Activated B cell treated with CpG ODN at 0.5 μM for 24 hours (primary cell): ENCODE data around the gene RBM3. TPM values are rescaled to one million over a fixed set of nuclear protein-coding genes. Genes with fewer than 3 reads are reported as not detected.

Experiments
- ATAC-seq: fragments of 200-7000 bp; cut with Tn5 transposase; one replicate; pipeline ENCODE4 v1.10.0; 2021; ENCODE audit warnings: low read depth, mild to moderate bottlenecking, moderate library complexity
- CTCF ChIA-PET: fragments of 350-600 bp; sonication (Branson Sonifier 250); formaldehyde crosslinking; loops from one replicate; lab custom pipeline; 2021; ENCODE audit warnings: antibody characterized with exemption; lab: Charles Lee
- POLR2A ChIA-PET: fragments of 350-600 bp; sonication (Branson Sonifier 250); formaldehyde crosslinking; loops from one replicate; lab custom pipeline; 2021; ENCODE audit warnings: antibody characterized with exemption; lab: Charles Lee
- DNase-seq: peaks from one replicate; pipeline ENCODE4 v3.0.0; 2022
- H3K27ac Mint-ChIP-seq: one replicate; pipeline ENCODE4 v1.8.0; 2020; ENCODE audit warnings: mixed read lengths
- H3K27me3 Mint-ChIP-seq: one replicate; pipeline ENCODE4 v1.8.0; 2021; ENCODE audit warnings: mixed read lengths
- H3K36me3 Mint-ChIP-seq: one replicate; pipeline ENCODE4 v1.8.0; 2021; ENCODE audit warnings: low read depth, mixed read lengths
- H3K4me1 Mint-ChIP-seq: one replicate; pipeline ENCODE4 v1.8.0; 2021; ENCODE audit warnings: mixed read lengths
- H3K4me3 Mint-ChIP-seq: one replicate; pipeline ENCODE4 v1.8.0; 2020; ENCODE audit warnings: mild to moderate bottlenecking, mixed read lengths
- H3K9me3 Mint-ChIP-seq: one replicate; pipeline ENCODE4 v1.8.0; 2020; ENCODE audit warnings: mixed read lengths
- CTCF ChIP-seq: fragments of 200-600 bp; IDR thresholded peaks from one replicate; pipeline ENCODE4 v1.8.0; 2022; ENCODE audit warnings: antibody characterized with exemption, mild to moderate bottlenecking
- intact Hi-C: fragments of 100-400 bp; cut with micrococcal nuclease; formaldehyde crosslinking; loops from one replicate; pipeline ENCODE4 v1.15.1; 2024
- total RNA-seq: library from RNA; stranded (reverse); gene quantifications from 2 replicates; pipeline ENCODE4 v1.2.3, GENCODE V29; 2022

The RBM3 gene
- total RNA-seq, 1 donor from 2014 or later = 381 TPM

DNA sequence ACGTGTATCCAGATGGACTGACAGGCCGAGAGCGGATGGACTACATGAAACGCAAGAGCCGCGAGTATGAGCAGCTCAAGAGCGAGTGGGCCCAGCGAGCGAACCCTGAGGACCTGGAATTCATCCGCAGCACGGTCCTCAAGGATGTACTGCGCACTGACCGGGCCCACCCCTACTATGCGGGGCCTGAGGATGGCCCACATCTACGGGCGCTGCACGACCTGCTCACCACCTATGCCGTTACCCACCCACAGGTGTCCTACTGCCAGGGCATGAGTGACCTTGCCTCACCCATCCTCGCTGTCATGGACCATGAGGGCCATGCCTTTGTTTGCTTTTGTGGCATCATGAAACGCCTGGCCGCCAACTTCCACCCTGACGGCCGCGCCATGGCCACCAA, 14.6 kb upstream of the RBM3 start:
- DNase-seq (no peak), ATAC-seq (no peak)
- peaks cover 56% of the 10 kb centered on the region for H3K36me3 Mint-ChIP-seq
- no peak overlapping the region for H3K4me3 Mint-ChIP-seq
- TF ChIP-seq CTCF = no peak
- H3K4me1 Mint-ChIP-seq = no peaks in the 10 kb centered on the region
- H3K27ac Mint-ChIP-seq = no peak overlapping the region
- intact Hi-C loops = no loop called here
- no peaks in the 10 kb centered on the region for H3K27me3 Mint-ChIP-seq
- ChIA-PET POLR2A (no interaction called here), CTCF (no interaction called here)
- H3K9me3 Mint-ChIP-seq = no peaks in the 10 kb centered on the region

DNA sequence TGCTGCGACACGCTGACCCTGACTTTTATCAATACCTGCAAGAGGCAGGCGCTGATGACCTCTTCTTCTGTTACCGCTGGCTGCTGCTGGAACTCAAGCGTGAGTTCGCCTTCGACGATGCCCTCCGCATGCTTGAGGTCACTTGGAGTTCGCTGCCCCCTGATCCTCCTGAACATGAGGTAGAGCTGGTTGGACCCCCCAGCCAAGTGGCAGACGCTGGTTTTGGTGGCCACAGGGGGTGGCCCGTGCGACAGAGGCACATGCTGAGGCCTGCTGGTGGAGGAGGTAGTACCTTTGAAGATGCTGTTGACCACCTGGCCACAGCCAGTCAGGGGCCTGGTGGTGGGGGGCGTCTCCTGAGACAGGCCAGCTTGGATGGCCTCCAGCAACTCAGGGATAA, 14.2 kb upstream of the RBM3 start:
- no peaks in the 10 kb centered on the region for H3K27me3 Mint-ChIP-seq
- POLR2A ChIA-PET = no interaction called here
- H3K27ac Mint-ChIP-seq = no peak overlapping the region
- CTCF ChIA-PET = no interaction called here
- no peaks in the 10 kb centered on the region for H3K9me3 Mint-ChIP-seq
- ATAC-seq = no peak
- no peak overlapping the region for H3K4me3 Mint-ChIP-seq
- intact Hi-C loops = no loop called here
- no peak for TF ChIP-seq CTCF
- DNase-seq = no peak
- H3K4me1 Mint-ChIP-seq = no peaks in the 10 kb centered on the region
- H3K36me3 Mint-ChIP-seq = peaks cover 52% of the 10 kb centered on the region

GRCh38 chrX:48560681-48561080, 13.6 kb upstream of the RBM3 start:
- Mint-ChIP-seq H3K4me1 (no peaks in the 10 kb centered on the region), H3K27me3 (no peaks in the 10 kb centered on the region), H3K27ac (no peak overlapping the region), H3K36me3 (peaks cover 46% of the 10 kb centered on the region), H3K9me3 (no peaks in the 10 kb centered on the region), H3K4me3 (no peak overlapping the region)
- no peak for DNase-seq
- intact Hi-C loops = no loop called here
- TF ChIP-seq CTCF = no peak
- ChIA-PET POLR2A (no interaction called here), CTCF (no interaction called here)
- ATAC-seq = no peak

- Mint-ChIP-seq H3K27ac (no peak overlapping the region), H3K4me1 (peaks cover 11% of the 10 kb centered on the region), H3K4me3 (no peak overlapping the region), H3K9me3 (no peaks in the 10 kb centered on the region), H3K27me3 (no peaks in the 10 kb centered on the region), H3K36me3 (peaks cover 9% of the 10 kb centered on the region)
- intact Hi-C loops = loop anchor here (10.0 kb wide), 2 partner anchors 365 to 735 kb away; partner anchors contain the start of gene ZNF81
- DNase-seq (no peak), ATAC-seq (no peak)
- ChIA-PET POLR2A (no interaction called here), CTCF (no interaction called here)
- no peak for TF ChIP-seq CTCF
Measured at GRCh38 chrX:48569958-48570357, 4.3 kb upstream of the RBM3 start.

DNA sequence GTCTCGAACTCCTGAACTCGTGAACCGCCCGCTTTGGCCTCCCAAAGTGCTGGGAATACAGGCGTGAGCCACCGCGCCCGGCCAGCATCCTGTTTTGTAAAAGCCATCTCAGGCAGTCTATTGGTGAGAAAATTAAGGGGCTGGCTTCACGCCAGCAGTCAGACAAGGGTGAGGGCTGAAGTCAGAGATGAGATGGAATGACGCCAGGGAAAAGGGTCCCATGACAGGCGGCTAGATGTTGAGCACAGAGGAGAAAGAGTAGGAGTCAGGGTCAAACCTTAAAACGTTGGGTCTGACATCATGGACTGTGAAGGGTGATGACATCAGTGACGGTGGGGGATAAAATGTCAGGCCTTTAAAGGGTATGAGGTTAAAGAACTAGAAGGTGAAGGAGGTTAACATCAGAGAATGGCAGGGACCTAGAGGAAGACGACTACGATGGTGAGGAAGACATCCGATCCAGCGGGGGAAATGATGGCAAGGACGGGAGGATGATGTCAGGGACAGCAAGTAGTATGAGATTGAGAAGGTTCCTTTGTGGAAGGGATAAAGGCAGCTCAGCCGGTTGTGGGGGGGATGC, 504 bp upstream of the RBM3 start:
- CTCF ChIA-PET = interaction anchor here (1.2 kb wide), 1 partner anchor 34 kb away, joined by 3 read pairs; the partner anchor contains the start of gene TBC1D25
- peak overlapping the region; percentile 100 for H3K27ac Mint-ChIP-seq
- TF ChIP-seq CTCF = no peak
- H3K4me1 Mint-ChIP-seq = peaks cover 24% of the 10 kb centered on the region
- intact Hi-C loops = loop anchor here (1.0 to 10.0 kb wide), 10 partner anchors 24 to 922 kb away; partner anchors contain the start of genes HDAC6, PORCN, SUV39H1 and TBC1D25
- H3K4me3 Mint-ChIP-seq = peak overlapping the region; percentile 99
- POLR2A ChIA-PET = interaction anchor here (0.7 to 3.0 kb wide), 20 partner anchors 20 to 923 kb away, joined by 3 to 45 read pairs (median 5); partner anchors contain the start of genes EBP, ELK1, HDAC6 and OTUD5
- H3K9me3 Mint-ChIP-seq = no peaks in the 10 kb centered on the region
- DNase-seq (no peak), ATAC-seq (no peak)
- H3K27me3 Mint-ChIP-seq = no peaks in the 10 kb centered on the region
- peaks cover 42% of the 10 kb centered on the region for H3K36me3 Mint-ChIP-seq
